AG04449 (cell line): ENCODE data around the gene OXER1.
A peak's percentile ranks its signal among the peaks of the same experiment; 100 is the strongest.

ENCODE experiments used
- CTCF ChIA-PET: fragments of 350-600 bp; formaldehyde crosslinking; extraction: SDS; loops from one replicate; lab custom pipeline; 2021; ENCODE audit warnings: antibody characterized with exemption; lab: Yijun Ruan, JAX
- POLR2A ChIA-PET: fragments of 400-600, 350-600 bp; formaldehyde crosslinking; extraction: SDS; loops from one replicate; lab custom pipeline; 2020; ENCODE audit warnings: antibody characterized with exemption, inconsistent platforms; lab: Yijun Ruan, JAX
- DNase-seq: peaks from one replicate; pipeline ENCODE4 v3.0.0-alpha.2; 2010; ENCODE audit warnings: low read depth, low spot score
- H3K4me3 ChIP-seq: 2 replicates; pipeline ENCODE4 v1.5.1; 2011; ENCODE audit warnings: low read depth, mild to moderate bottlenecking, control low read depth, low read length
- TF ChIP-seq, protein P1 (sequence below): IDR thresholded peaks from one replicate; pipeline ENCODE4 v1.5.1; 2011; ENCODE audit warnings: mild to moderate bottlenecking, moderate library complexity, low read length, control low read depth, inconsistent platforms; ENCODE audit not compliant: insufficient read depth; ENCODE audit errors: missing control alignments

OXER1 gene

DNA sequence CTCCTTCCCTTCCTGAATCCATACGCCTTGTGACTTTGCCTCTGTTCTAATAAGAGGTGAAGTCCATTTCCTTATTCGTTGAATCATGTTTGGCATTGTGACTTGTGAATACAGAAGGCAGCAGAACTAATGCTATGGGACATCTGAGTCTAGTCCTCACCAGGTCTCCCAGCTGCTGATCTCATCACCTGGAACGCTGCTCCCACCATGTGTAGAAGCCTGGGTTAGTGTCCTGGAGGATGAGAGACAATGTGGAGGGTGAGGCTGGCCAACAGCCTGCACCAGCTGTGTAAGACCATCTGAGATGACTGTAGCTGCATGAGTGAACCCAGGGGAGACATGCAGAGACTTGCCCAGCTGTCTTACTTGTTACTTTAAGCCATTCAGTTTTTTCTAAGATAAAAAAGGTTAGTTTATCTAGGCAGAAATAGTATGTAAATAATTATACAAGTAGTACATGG is 31.9 kb upstream of the OXER1 start:
- no peak overlapping the region for H3K4me3 ChIP-seq
- ChIA-PET POLR2A (no interaction called here), CTCF (interaction anchor here (0.5 to 4.3 kb wide), 3 partner anchors 15 to 27 kb away, joined by 3 to 22 read pairs (median 3); no protein-coding TSS in a partner anchor)
- TF ChIP-seq, protein P1, sequence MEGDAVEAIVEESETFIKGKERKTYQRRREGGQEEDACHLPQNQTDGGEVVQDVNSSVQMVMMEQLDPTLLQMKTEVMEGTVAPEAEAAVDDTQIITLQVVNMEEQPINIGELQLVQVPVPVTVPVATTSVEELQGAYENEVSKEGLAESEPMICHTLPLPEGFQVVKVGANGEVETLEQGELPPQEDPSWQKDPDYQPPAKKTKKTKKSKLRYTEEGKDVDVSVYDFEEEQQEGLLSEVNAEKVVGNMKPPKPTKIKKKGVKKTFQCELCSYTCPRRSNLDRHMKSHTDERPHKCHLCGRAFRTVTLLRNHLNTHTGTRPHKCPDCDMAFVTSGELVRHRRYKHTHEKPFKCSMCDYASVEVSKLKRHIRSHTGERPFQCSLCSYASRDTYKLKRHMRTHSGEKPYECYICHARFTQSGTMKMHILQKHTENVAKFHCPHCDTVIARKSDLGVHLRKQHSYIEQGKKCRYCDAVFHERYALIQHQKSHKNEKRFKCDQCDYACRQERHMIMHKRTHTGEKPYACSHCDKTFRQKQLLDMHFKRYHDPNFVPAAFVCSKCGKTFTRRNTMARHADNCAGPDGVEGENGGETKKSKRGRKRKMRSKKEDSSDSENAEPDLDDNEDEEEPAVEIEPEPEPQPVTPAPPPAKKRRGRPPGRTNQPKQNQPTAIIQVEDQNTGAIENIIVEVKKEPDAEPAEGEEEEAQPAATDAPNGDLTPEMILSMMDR, result no peak
- DNase-seq, result no peak

DNA sequence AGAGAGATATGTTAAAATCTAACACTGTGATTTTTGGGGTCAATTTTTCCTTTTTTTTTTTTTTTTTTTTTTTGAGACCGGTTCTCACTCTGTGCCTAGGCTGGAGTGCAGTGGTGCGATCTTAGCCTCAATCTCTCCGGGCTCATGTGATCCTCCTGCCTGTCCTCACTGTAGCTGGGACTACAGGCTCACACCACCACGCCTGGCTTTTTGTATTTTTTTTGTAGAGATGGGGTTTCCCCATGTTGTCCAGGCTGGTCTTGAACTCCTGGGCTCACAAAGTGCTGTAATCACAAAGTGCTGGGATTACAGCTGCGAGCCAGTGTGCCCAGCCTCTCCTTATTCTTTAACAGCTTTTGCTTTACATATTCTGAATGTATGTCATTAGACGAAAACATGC is 31.3 kb upstream of the OXER1 start:
- no peak for DNase-seq
- CTCF ChIA-PET, result interaction anchor here (4.3 kb wide), 1 partner anchor 16 kb away, joined by 22 read pairs; no protein-coding TSS in a partner anchor
- H3K4me3 ChIP-seq, result no peak overlapping the region
- TF ChIP-seq, protein P1, result no peak
- POLR2A ChIA-PET, result interaction anchor here (1.3 kb wide), 1 partner anchor 15 kb away, joined by 5 read pairs; no protein-coding TSS in a partner anchor

DNA sequence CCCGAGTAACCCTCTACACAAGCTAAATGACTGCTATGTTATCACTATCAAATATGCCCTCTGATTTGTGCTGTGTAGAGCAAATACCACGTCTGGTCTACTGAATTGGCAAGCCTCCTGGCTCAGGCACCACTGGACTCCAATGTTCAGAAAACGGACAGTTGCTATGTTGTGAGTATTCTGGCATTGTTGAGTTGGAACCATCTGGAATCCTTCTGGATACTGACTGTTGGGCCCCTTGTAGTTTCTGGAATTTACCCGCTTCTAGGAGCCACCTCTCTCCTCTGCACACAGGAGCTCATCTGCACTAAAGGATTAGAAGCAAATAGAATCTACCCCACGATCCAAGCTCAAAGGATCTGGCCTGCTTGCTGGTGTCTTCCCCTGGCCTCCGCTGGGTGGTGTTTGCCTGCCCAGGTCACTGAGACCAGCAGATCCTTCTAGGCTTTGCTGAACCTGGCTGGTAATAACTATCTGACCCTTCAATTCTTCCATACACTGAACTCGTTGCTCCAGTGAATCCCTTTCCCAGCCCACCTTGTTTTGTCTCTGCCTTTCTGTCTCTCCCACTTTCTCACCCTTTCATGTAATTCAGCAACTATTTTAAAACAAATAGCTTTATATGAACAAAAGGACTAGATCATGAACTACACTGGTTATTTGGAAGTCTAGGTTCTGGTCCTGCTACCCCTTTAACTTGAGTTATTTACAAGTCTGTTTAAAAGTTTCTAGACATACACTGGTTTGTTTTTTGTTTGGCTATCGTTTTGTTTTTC is 30.5 kb upstream of the OXER1 start:
- POLR2A ChIA-PET, result interaction anchor here (1.3 kb wide), 1 partner anchor 16 kb away, joined by 5 read pairs; no protein-coding TSS in a partner anchor
- CTCF ChIA-PET, result interaction anchor here (2.3 to 4.3 kb wide), 2 partner anchors 11 to 17 kb away, joined by 6 to 22 read pairs; no protein-coding TSS in a partner anchor
- no peak for DNase-seq
- TF ChIP-seq, protein P1, result peak; percentile 51
- no peak overlapping the region for H3K4me3 ChIP-seq

DNA sequence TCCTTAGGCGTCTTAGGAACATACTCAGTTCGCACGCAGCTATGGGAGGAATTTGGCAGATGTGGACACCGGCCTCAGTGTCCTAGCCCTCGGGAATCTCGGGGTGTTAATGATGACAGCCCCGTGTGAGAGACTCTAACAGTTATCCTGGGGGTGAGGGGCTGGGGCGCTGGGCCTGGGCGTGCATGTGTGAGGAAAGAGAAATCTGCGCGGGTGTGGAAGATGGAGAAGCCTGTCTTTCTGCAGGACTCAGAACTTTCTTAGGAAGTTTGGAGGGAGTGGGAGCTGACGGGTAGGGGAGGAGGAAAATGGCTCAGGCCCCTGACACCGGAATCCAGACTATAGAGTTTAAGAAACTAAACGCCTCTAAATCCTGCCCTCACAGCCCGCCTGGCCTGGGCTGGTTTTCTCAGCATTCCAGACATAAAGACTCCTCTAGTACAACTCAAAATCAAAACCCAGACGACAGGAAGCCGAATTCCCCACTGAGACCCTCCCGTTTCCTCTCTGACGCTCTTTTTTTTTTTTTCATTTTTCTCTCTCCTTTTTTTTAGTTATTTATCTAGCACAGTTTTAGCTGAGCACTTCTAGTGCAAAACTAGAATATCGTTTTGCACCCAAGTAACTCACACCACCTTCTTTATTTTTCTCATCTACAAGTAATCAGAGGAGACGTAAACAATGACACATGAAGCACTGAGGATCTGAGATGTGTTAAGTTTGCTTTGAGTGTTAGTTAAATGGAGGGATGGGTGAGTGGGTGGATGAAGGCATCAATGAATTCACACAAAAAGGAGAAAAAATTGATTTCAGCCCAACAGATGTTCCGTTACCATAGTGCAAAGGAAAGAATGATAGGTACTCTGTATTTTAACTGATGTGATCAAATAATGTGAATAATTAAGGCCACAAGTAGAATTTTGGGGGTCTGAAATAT is 29.7 kb upstream of the OXER1 start:
- ChIA-PET CTCF (interaction anchor here (1.6 to 4.3 kb wide), 3 partner anchors 12 to 41 kb away, joined by 3 to 22 read pairs (median 6); no protein-coding TSS in a partner anchor), POLR2A (interaction anchor here (1.3 kb wide), 1 partner anchor 17 kb away, joined by 5 read pairs; no protein-coding TSS in a partner anchor)
- peak overlapping the region; percentile 46 for H3K4me3 ChIP-seq
- TF ChIP-seq, protein P1, result no peak
- no peak for DNase-seq

DNA sequence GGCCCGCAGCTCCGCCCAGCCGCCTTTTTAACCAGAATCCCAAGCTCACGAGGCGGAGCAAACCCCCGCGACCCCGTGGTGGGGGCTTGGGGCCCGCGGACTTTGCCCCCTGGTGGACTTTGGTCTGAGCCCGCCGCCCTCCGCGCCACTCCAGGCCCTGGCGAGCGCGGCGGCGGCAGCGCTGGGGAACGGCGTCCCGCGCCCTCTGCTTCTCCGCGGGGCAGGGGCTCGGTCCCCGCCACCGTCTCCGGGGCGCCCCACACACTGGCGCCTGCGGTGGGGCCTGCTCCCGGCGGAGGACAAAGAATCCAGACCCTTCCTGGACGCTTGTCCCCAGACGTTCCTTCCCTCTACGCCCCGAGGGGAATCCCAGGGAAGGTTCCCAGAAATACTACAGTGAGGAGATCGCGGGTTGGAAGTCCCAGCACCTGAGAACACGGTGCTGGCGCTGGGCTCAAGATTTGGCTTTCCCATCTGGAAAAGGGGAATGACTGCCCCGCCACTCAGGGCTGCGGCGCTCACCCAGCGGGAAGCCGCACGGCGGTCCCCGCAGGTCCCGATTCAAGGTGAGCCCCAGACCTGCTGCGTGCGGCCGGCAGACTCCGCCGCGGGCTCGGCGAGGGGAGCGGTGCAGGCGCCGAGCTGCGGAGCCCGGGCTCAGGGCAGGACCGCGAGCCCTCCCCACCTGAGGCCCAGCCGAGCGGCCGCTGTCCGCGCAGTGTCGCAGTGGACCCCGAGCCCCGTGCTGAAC is 28.8 kb upstream of the OXER1 start, which contains the start of gene HAAO:
Gene HAAO, minus strand, starts transcription at position 1 of the 751 bp plus-strand sequence. CDS start 47 bp downstream, outside the sequence.
- peak within 1 kb of the TSS; percentile 46 for H3K4me3 ChIP-seq
- POLR2A ChIA-PET, result no interaction called here
- TF ChIP-seq, protein P1, result peak; percentile 10
- CTCF ChIA-PET, result interaction anchor here (1.6 to 4.3 kb wide), 3 partner anchors 13 to 40 kb away, joined by 3 to 22 read pairs (median 6); no protein-coding TSS in a partner anchor
- DNase-seq, result no peak
